GM12874 (cell line): ENCODE measurements around the gene PDSS1.

Experiments used
- TF ChIP-seq, protein P1 (sequence below): IDR thresholded peaks from 2 replicates; pipeline ENCODE4 v1.5.1; 2011; ENCODE audit warnings: low read depth, mild to moderate bottlenecking, control low read depth, low read length, moderate library complexity; ENCODE audit not compliant: insufficient read depth

The PDSS1 gene

GRCh38 chr10:26746061-26746460 lies 48.6 kb downstream of the PDSS1 start:
- TF ChIP-seq, protein P1, sequence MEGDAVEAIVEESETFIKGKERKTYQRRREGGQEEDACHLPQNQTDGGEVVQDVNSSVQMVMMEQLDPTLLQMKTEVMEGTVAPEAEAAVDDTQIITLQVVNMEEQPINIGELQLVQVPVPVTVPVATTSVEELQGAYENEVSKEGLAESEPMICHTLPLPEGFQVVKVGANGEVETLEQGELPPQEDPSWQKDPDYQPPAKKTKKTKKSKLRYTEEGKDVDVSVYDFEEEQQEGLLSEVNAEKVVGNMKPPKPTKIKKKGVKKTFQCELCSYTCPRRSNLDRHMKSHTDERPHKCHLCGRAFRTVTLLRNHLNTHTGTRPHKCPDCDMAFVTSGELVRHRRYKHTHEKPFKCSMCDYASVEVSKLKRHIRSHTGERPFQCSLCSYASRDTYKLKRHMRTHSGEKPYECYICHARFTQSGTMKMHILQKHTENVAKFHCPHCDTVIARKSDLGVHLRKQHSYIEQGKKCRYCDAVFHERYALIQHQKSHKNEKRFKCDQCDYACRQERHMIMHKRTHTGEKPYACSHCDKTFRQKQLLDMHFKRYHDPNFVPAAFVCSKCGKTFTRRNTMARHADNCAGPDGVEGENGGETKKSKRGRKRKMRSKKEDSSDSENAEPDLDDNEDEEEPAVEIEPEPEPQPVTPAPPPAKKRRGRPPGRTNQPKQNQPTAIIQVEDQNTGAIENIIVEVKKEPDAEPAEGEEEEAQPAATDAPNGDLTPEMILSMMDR = no peak

- TF ChIP-seq, protein P1 = no peak
These were observed 58.0 kb downstream of the PDSS1 start for GRCh38 chr10:26755443-26755903.

GRCh38 chr10:26759008-26759407 lies 61.5 kb downstream of the PDSS1 start:
- TF ChIP-seq, protein P1 = no peak

DNA sequence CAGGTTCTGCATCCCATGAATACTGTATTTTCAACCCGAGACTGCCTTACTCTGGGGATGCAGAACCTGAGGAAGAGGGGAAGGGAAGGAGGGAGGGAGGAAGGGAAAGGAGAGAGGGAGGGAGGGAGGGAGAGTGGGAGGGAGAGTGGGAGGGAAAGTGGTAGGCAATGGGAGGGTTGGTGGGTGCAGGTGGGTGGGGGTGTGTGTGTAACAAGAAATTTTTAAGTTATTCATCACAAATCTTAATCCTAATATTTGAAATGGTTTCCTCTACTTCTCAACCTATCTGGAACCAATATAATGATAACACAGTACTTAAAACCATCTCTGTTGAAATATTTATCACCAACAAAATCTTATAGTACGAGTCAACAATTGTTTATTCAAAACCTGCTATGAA lies 68.0 kb downstream of the PDSS1 start:
- TF ChIP-seq, protein P1 = no peak

DNA sequence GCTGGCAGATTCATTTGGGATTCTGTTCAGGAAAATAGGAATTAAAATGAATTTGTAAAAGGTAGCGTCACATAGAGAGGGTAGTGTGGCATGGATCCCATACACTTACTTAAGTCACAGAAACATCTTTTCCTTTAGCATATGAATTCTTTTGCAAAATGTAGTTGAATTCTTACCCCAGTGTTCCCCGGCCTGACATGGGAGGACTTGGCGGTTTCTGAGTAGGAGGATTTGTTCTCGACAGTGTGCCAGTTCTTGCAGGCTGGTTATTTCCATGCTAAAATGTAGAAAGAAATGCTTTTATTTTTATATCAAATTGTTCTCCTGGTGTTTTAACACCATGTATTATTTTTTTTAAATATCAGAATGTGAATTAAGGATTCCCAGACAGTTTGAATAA lies 72.6 kb downstream of the PDSS1 start:
- TF ChIP-seq, protein P1 = no peak

DNA sequence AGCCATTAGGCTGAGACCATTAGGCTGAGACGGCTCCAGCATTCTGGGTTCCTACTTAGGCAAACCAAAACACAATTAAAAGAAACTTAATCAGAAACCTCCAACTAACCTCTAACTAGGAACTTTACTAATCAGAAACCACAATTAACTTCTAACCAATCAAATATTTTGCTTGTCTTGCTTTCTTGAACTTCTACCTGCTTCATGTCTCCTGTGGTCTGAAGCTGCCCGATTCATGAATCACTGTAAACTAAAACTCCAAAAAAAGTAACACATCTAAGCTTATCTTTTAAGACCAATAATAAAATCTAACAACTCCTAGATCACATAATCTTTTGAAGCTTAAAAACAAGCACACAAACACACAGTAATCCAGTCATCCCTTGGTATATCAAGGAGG lies 76.1 kb downstream of the PDSS1 start:
- TF ChIP-seq, protein P1 = no peak

- TF ChIP-seq, protein P1 = no peak
These were observed 78.8 kb downstream of the PDSS1 start for GRCh38 chr10:26776258-26776657.
